HEK293 (cell line): Measurements from ENCODE around the gene NOD2.

Source experiments
- CTCF ChIA-PET: fragments of 350-600 bp; formaldehyde crosslinking; extraction: SDS; loops from one replicate; lab custom pipeline; 2021; ENCODE audit warnings: antibody characterized with exemption; lab: Yijun Ruan, JAX
- POLR2A ChIA-PET: fragments of 300-600 bp; formaldehyde crosslinking; extraction: SDS; loops from one replicate; lab custom pipeline; 2020; ENCODE audit warnings: antibody characterized with exemption, inconsistent platforms; lab: Yijun Ruan, JAX
- H3K27ac ChIP-seq: fragments of 200-500 bp; sonication (Bioruptor generic); 2 replicates; pipeline ENCODE4 v1.5.1; 2014; ENCODE audit warnings: low read depth, low read length, control low read depth, inconsistent platforms; ENCODE audit errors: extremely low read depth
- H3K36me3 ChIP-seq, 2 experiments: fragments of 200-500 bp in 1 of 2; sonication (Bioruptor generic) in 1 of 2; 1 replicate in 1 of 2; 2 replicates in 1 of 2; pipeline ENCODE4 v1.5.1; 2014 to 2017; ENCODE audit warnings: inconsistent platforms in 2 of 2, low read length in 2 of 2; ENCODE audit not compliant: control insufficient read depth in 2 of 2, insufficient read depth in 1 of 2
- H3K4me1 ChIP-seq: fragments of 200-500 bp; sonication (Bioruptor generic); 2 replicates; pipeline ENCODE4 v1.5.1; 2014; ENCODE audit warnings: mild to moderate bottlenecking, low read length, inconsistent platforms; ENCODE audit not compliant: control insufficient read depth, insufficient read depth
- H3K4me3 ChIP-seq: 2 replicates; pipeline ENCODE4 v1.5.1; 2011; ENCODE audit warnings: low read depth, mild to moderate bottlenecking, control low read depth, low read length, moderate library complexity
- H3K9me3 ChIP-seq: fragments of 200-500 bp; sonication (Bioruptor generic); 2 replicates; pipeline ENCODE4 v1.5.1; 2014; ENCODE audit warnings: low read depth, low read length, inconsistent platforms; ENCODE audit not compliant: control insufficient read depth, insufficient read depth
- BCL6B ChIP-seq: fragments of 450-650 bp; formaldehyde crosslinking; IDR thresholded peaks from 2 replicates; pipeline ENCODE4 v1.5.1; 2017; ENCODE audit warnings: missing biosample characterization, missing genetic modification characterization
- GLI4 ChIP-seq: fragments of 450-650 bp; formaldehyde crosslinking; IDR thresholded peaks from 2 replicates; pipeline ENCODE4 v1.5.1; 2016; ENCODE audit warnings: missing biosample characterization, missing genetic modification characterization
- KLF8 ChIP-seq: fragments of 450-650 bp; formaldehyde crosslinking; IDR thresholded peaks from 2 replicates; pipeline ENCODE4 v1.5.1; 2016; ENCODE audit warnings: missing biosample characterization, missing genetic modification characterization
- RBAK ChIP-seq: fragments of 450-650 bp; formaldehyde crosslinking; IDR thresholded peaks from 2 replicates; pipeline ENCODE4 v1.5.1; 2016; ENCODE audit warnings: missing biosample characterization, missing genetic modification characterization
- ZBTB1 ChIP-seq: fragments of 450-650 bp; formaldehyde crosslinking; IDR thresholded peaks from 2 replicates; pipeline ENCODE4 v1.5.1; 2016; ENCODE audit warnings: missing biosample characterization, missing genetic modification characterization
- ZBTB7A ChIP-seq: fragments of 450-650 bp; formaldehyde crosslinking; IDR thresholded peaks from 2 replicates; pipeline ENCODE4 v1.5.1; 2016; ENCODE audit warnings: low read depth, missing biosample characterization, missing genetic modification characterization
- ZBTB8A ChIP-seq: fragments of 450-650 bp; formaldehyde crosslinking; IDR thresholded peaks from 2 replicates; pipeline ENCODE4 v1.5.1; 2016; ENCODE audit warnings: missing biosample characterization, missing genetic modification characterization
- ZNF16 ChIP-seq: fragments of 450-650 bp; formaldehyde crosslinking; IDR thresholded peaks from 2 replicates; pipeline ENCODE4 v1.5.1; 2016; ENCODE audit warnings: low read depth, missing biosample characterization, missing genetic modification characterization
- ZNF184 ChIP-seq: fragments of 450-650 bp; IDR thresholded peaks from 2 replicates; pipeline ENCODE4 v1.5.1; 2018; ENCODE audit warnings: missing biosample characterization, mild to moderate bottlenecking, missing genetic modification characterization
- ZNF2 ChIP-seq: fragments of 450-650 bp; formaldehyde crosslinking; IDR thresholded peaks from 2 replicates; pipeline ENCODE4 v1.5.1; 2016; ENCODE audit warnings: missing biosample characterization, missing genetic modification characterization
- ZNF24 ChIP-seq: fragments of 450-650 bp; formaldehyde crosslinking; IDR thresholded peaks from 2 replicates; pipeline ENCODE4 v1.5.1; 2016; ENCODE audit warnings: missing biosample characterization, missing genetic modification characterization
- ZNF362 ChIP-seq: fragments of 450-650 bp; formaldehyde crosslinking; IDR thresholded peaks from 2 replicates; pipeline ENCODE4 v1.5.1; 2016; ENCODE audit warnings: missing biosample characterization, missing genetic modification characterization
- ZNF366 ChIP-seq: fragments of 450-650 bp; formaldehyde crosslinking; conservative IDR thresholded peaks from 2 replicates; pipeline ENCODE4 v1.5.1; 2016; ENCODE audit warnings: missing biosample characterization, missing genetic modification characterization
- ZNF433 ChIP-seq: fragments of 450-650 bp; formaldehyde crosslinking; IDR thresholded peaks from 2 replicates; pipeline ENCODE4 v1.5.1; 2016; ENCODE audit warnings: missing biosample characterization, missing genetic modification characterization, low read depth
- ZNF521 ChIP-seq: fragments of 450-650 bp; formaldehyde crosslinking; IDR thresholded peaks from 2 replicates; pipeline ENCODE4 v1.5.1; 2017; ENCODE audit warnings: missing biosample characterization, mild to moderate bottlenecking, missing genetic modification characterization
- ZNF555 ChIP-seq: fragments of 450-650 bp; formaldehyde crosslinking; conservative IDR thresholded peaks from 2 replicates; pipeline ENCODE4 v1.5.1; 2017; ENCODE audit warnings: missing biosample characterization, mild to moderate bottlenecking, missing genetic modification characterization, inconsistent platforms
- ZNF558 ChIP-seq: fragments of 450-650 bp; formaldehyde crosslinking; IDR thresholded peaks from 2 replicates; pipeline ENCODE4 v1.5.1; 2016; ENCODE audit warnings: missing biosample characterization, missing genetic modification characterization
- ZNF596 ChIP-seq: fragments of 450-650 bp; IDR thresholded peaks from 2 replicates; pipeline ENCODE4 v1.5.0; 2018; ENCODE audit warnings: missing biosample characterization, mild to moderate bottlenecking, missing genetic modification characterization, moderate library complexity
- ZNF621 ChIP-seq: fragments of 450-650 bp; formaldehyde crosslinking; IDR thresholded peaks from 2 replicates; pipeline ENCODE4 v1.5.1; 2017; ENCODE audit warnings: missing biosample characterization, missing genetic modification characterization
- ZNF645 ChIP-seq: fragments of 450-650 bp; formaldehyde crosslinking; IDR thresholded peaks from 2 replicates; pipeline ENCODE4; 2016; ENCODE audit warnings: missing biosample characterization, missing genetic modification characterization
- ZNF776 ChIP-seq: fragments of 450-650 bp; formaldehyde crosslinking; IDR thresholded peaks from 2 replicates; pipeline ENCODE4 v1.5.0; 2017; ENCODE audit warnings: missing biosample characterization, missing genetic modification characterization, borderline replicate concordance
- ZNF830 ChIP-seq: fragments of 450-650 bp; IDR thresholded peaks from 2 replicates; pipeline ENCODE4 v1.5.0; 2018; ENCODE audit warnings: missing biosample characterization, missing genetic modification characterization, low read depth, mild to moderate bottlenecking, moderate library complexity
- TF ChIP-seq, protein P1 (sequence below): fragments of 450-650 bp; formaldehyde crosslinking; IDR thresholded peaks from 2 replicates; pipeline ENCODE4 v1.5.1; 2016; ENCODE audit warnings: missing biosample characterization, missing genetic modification characterization

Gene NOD2

GRCh38 chr16:50762241-50762640, 68.8 kb downstream of the NOD2 start (continued):
- TF ChIP-seq ZNF24: no peak
- TF ChIP-seq ZNF16 (tag by site-specific recombination): no peak
- no peak for TF ChIP-seq ZNF621 (tag by site-specific recombination)
- TF ChIP-seq ZNF555: no peak
- no peak for TF ChIP-seq GLI4 (tag by site-specific recombination)
- TF ChIP-seq, protein P1, sequence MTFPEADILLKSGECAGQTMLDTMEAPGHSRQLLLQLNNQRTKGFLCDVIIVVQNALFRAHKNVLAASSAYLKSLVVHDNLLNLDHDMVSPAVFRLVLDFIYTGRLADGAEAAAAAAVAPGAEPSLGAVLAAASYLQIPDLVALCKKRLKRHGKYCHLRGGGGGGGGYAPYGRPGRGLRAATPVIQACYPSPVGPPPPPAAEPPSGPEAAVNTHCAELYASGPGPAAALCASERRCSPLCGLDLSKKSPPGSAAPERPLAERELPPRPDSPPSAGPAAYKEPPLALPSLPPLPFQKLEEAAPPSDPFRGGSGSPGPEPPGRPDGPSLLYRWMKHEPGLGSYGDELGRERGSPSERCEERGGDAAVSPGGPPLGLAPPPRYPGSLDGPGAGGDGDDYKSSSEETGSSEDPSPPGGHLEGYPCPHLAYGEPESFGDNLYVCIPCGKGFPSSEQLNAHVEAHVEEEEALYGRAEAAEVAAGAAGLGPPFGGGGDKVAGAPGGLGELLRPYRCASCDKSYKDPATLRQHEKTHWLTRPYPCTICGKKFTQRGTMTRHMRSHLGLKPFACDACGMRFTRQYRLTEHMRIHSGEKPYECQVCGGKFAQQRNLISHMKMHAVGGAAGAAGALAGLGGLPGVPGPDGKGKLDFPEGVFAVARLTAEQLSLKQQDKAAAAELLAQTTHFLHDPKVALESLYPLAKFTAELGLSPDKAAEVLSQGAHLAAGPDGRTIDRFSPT (tag by site-specific recombination): no peak

DNA sequence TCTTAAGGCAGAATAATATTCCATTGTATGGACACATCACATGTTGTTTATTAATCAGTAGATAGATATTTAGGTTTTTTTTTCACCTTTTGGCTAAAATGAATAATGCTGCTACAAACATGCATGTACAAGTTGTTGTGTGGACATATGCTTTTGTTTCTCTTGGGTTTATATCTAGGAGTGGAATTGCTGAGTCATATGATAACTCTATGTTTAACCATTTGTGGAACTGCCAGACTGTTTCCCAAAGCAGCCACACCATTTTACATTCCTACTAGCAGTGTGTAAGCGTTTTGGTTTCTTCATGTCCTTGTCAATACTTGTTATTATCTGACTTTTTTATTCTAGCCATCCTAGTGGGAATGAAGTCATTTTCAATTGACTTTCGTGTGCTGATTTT, 69.8 kb downstream of the NOD2 start:
- no peak for TF ChIP-seq ZNF645 (tag by site-specific recombination)
- TF ChIP-seq ZNF830 (tag by site-specific recombination): no peak
- no peak for TF ChIP-seq ZBTB8A (tag by site-specific recombination)
- TF ChIP-seq ZNF621 (tag by site-specific recombination): no peak
- no peak for TF ChIP-seq ZNF362 (tag by site-specific recombination)
- no peak for TF ChIP-seq ZNF184 (tag by site-specific recombination)
- no peak for TF ChIP-seq ZNF558 (tag by site-specific recombination)
- no peak for TF ChIP-seq RBAK (tag by site-specific recombination)
- TF ChIP-seq BCL6B (tag by site-specific recombination): no peak
- no peak for TF ChIP-seq ZBTB7A
- no peak for TF ChIP-seq KLF8 (tag by site-specific recombination)
- no peak for TF ChIP-seq ZNF521
- TF ChIP-seq ZNF433 (tag by site-specific recombination): no peak
- no peak for TF ChIP-seq ZNF366
- no peak for TF ChIP-seq ZNF776 (tag by site-specific recombination)
- TF ChIP-seq ZBTB1 (tag by site-specific recombination): no peak
- TF ChIP-seq ZNF2 (tag by site-specific recombination): no peak
- TF ChIP-seq ZNF596 (tag by site-specific recombination): no peak
- no peak overlapping the region for H3K4me3 ChIP-seq
- H3K36me3 ChIP-seq: peaks cover 0 to 6% of the 10 kb centered on the region in 2 experiments; a peak in 1 of 3 replicates
- H3K4me1 ChIP-seq: no peaks in the 10 kb centered on the region
- no peaks in the 10 kb centered on the region for H3K9me3 ChIP-seq
- POLR2A ChIA-PET: no interaction called here
- H3K27ac ChIP-seq: no peak overlapping the region
- CTCF ChIA-PET: interaction anchor here (1.2 kb wide), 1 partner anchor 43 kb away, joined by 4 read pairs; no protein-coding TSS in a partner anchor
